Measurements from ENCODE around the gene OSBPL3. TPM values are rescaled to one million over a fixed set of nuclear protein-coding genes. Genes with fewer than 3 reads are reported as not detected.
"Not testable (repeated sequence)": the region's sequence is repeated elsewhere in the genome, so short reads cannot be mapped to it uniquely, and the experiment has no call there.

Gene OSBPL3
- total RNA-seq, 1 experiment from 2014 or later = 149 TPM

DNA sequence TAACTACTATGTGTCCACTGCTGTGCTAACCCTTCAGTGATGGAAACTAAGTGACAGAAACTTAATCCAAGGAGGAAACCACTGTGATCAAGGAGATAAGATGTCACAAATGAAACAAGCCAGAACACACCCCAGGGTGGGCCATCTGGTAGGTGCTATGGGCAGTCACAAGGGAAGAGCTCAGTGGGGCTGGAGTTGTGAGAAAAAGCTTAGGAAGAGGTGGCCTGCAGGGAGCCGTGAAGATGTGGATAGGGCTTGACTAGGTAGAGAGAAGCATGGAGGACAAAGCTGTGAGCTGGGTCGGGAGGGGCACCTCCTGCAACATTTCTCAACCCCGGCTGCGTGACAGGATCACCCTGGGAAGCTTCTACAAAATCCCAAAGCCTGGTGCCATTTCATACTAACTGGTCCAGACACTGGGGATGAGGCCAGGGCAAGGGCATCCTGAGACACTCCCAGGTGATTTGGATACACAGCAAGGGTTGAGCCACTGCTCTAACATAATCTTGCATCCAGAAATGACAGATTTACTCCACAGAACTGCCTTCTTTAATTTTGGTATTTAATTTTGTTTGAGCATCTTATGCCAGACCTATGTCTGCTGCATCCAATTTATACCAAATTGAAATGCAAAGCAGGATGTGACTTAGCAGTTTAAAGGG lies 69.3 kb downstream of the OSBPL3 start:
- H3K4me1 ChIP-seq (ENCODE audit: low read length) = peaks cover 97% of the 10 kb centered on the region
- H2AFZ ChIP-seq (ENCODE audit: low read length) = no peak overlapping the region
- H3K79me2 ChIP-seq (ENCODE audit: low read length) = peaks cover 99% of the 10 kb centered on the region
- H3K9me3 ChIP-seq (ENCODE audit: low read length) = no peaks in the 10 kb centered on the region
- peak overlapping the region; percentile 24; the same call in 1 of the 2 replicates for H3K9ac ChIP-seq (ENCODE audit: low read length)
- peaks cover 24% of the 10 kb centered on the region for H3K36me3 ChIP-seq (ENCODE audit: insufficient read depth, low read length)
- no peak overlapping the region for H3K4me3 ChIP-seq (ENCODE audit: low read length)
- peak overlapping the region; percentile 63 for H3K4me2 ChIP-seq (ENCODE audit: low read depth, low read length, poor library complexity, severe bottlenecking)
- H4K20me1 ChIP-seq (ENCODE audit: insufficient read depth, low read depth, low read length) = peaks cover 10% of the 10 kb centered on the region
- peak overlapping the region; percentile 81 for H3K27ac ChIP-seq (ENCODE audit: low read length)
- DNase-seq = no peak
- no peaks in the 10 kb centered on the region for H3K27me3 ChIP-seq (ENCODE audit: low read length)
- no peaks in the 10 kb centered on the region for H3K9me2 ChIP-seq (replicated peaks; ENCODE audit: insufficient read depth, low read length)

DNA sequence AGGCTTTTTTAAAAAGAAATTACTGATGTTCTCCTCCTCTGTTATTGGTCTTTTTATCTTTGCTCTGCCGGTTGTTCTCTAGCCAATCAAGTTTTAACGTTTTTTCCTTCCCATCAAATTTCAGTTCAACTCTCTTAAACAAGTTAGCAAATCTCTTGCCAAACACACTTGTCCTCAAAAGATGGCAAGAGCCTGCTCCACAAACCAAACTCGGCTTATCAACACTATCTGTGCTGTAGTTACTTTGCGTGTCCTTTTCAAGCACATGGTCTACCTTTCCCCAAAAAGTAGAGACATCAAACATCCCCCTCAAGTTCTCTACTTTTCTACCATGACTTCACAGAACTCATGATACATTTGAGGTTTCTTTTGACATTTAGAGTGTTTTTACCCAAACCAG lies 71.3 kb downstream of the OSBPL3 start:
- H3K27me3 ChIP-seq (ENCODE audit: low read length) = no peaks in the 10 kb centered on the region
- peaks cover 10% of the 10 kb centered on the region for H4K20me1 ChIP-seq (ENCODE audit: insufficient read depth, low read depth, low read length)
- H3K4me1 ChIP-seq (ENCODE audit: low read length) = peaks cover 94% of the 10 kb centered on the region
- no peak overlapping the region for H3K4me3 ChIP-seq (ENCODE audit: low read length)
- H3K79me2 ChIP-seq (ENCODE audit: low read length) = peaks cover 99% of the 10 kb centered on the region
- peaks cover 24% of the 10 kb centered on the region for H3K36me3 ChIP-seq (ENCODE audit: insufficient read depth, low read length)
- DNase-seq = no peak
- H3K9me2 ChIP-seq (replicated peaks; ENCODE audit: insufficient read depth, low read length) = no peaks in the 10 kb centered on the region
- H3K9me3 ChIP-seq (ENCODE audit: low read length) = no peaks in the 10 kb centered on the region
- H3K4me2 ChIP-seq (ENCODE audit: low read depth, low read length, poor library complexity, severe bottlenecking) = no peak overlapping the region
- H2AFZ ChIP-seq (ENCODE audit: low read length) = no peak overlapping the region
- H3K27ac ChIP-seq (ENCODE audit: low read length) = peak overlapping the region; percentile 67
- no peak overlapping the region for H3K9ac ChIP-seq (ENCODE audit: low read length)

- H3K79me2 ChIP-seq (ENCODE audit: low read length) = peaks cover 99% of the 10 kb centered on the region
- H3K4me1 ChIP-seq (ENCODE audit: low read length) = peaks cover 94% of the 10 kb centered on the region
- H3K27ac ChIP-seq (ENCODE audit: low read length) = peak overlapping the region; percentile 67
- H3K4me2 ChIP-seq (ENCODE audit: low read depth, low read length, poor library complexity, severe bottlenecking) = no peak overlapping the region
- H3K4me3 ChIP-seq (ENCODE audit: low read length) = no peak overlapping the region
- peaks cover 7% of the 10 kb centered on the region for H4K20me1 ChIP-seq (ENCODE audit: insufficient read depth, low read depth, low read length)
- H3K36me3 ChIP-seq (ENCODE audit: insufficient read depth, low read length) = peaks cover 24% of the 10 kb centered on the region
- no peaks in the 10 kb centered on the region for H3K27me3 ChIP-seq (ENCODE audit: low read length)
- H3K9me3 ChIP-seq (ENCODE audit: low read length) = no peaks in the 10 kb centered on the region
- H3K9me2 ChIP-seq (replicated peaks; ENCODE audit: insufficient read depth, low read length) = no peaks in the 10 kb centered on the region
- H2AFZ ChIP-seq (ENCODE audit: low read length) = no peak overlapping the region
- no peak for DNase-seq
- no peak overlapping the region for H3K9ac ChIP-seq (ENCODE audit: low read length)
Measured at GRCh38 chr7:24908166-24908565, 71.8 kb downstream of the OSBPL3 start.

DNA sequence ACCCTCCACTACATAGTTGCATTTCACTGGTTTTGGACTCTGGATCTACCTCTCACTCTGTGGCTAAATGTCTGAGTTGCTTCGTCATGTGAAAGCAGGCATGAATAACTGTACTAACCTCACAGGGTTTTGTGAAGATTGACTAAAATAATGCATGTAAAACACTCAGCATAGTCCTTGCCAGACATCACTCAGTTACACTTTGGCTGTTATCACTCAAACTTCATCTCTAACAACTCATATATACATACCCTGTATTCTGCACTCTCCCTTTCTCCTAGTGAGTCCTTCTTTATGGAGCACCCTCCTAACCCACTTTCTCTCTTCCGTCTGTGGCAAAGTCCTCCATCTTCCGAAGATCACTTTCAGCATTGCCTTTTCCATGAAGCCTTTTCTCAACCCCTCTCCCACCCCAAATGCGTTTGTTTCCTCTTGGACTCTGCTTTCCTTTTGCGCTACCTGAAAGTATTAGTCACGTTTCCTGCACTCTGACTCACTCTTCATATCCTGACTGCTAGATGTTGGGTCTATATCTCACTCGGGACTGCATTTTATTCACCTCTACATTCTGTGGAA lies 72.6 kb downstream of the OSBPL3 start:
- no peaks in the 10 kb centered on the region for H3K27me3 ChIP-seq (ENCODE audit: low read length)
- no peak overlapping the region for H3K4me3 ChIP-seq (ENCODE audit: low read length)
- H3K27ac ChIP-seq (ENCODE audit: low read length) = peak overlapping the region; percentile 67
- no peak overlapping the region for H3K9ac ChIP-seq (ENCODE audit: low read length)
- peaks cover 19% of the 10 kb centered on the region for H3K36me3 ChIP-seq (ENCODE audit: insufficient read depth, low read length)
- no peaks in the 10 kb centered on the region for H3K9me2 ChIP-seq (replicated peaks; ENCODE audit: insufficient read depth, low read length)
- H4K20me1 ChIP-seq (ENCODE audit: insufficient read depth, low read depth, low read length) = no peaks in the 10 kb centered on the region; the same call in 1 of the 2 replicates
- H3K4me1 ChIP-seq (ENCODE audit: low read length) = peaks cover 94% of the 10 kb centered on the region
- no peak overlapping the region for H2AFZ ChIP-seq (ENCODE audit: low read length)
- no peak overlapping the region for H3K4me2 ChIP-seq (ENCODE audit: low read depth, low read length, poor library complexity, severe bottlenecking)
- DNase-seq = no peak
- H3K9me3 ChIP-seq (ENCODE audit: low read length) = no peaks in the 10 kb centered on the region
- peaks cover 98% of the 10 kb centered on the region for H3K79me2 ChIP-seq (ENCODE audit: low read length)

- H3K4me2 ChIP-seq (ENCODE audit: low read depth, low read length, poor library complexity, severe bottlenecking) = no peak overlapping the region
- no peaks in the 10 kb centered on the region for H3K9me2 ChIP-seq (replicated peaks; ENCODE audit: insufficient read depth, low read length)
- no peaks in the 10 kb centered on the region for H3K9me3 ChIP-seq (ENCODE audit: low read length)
- no peak overlapping the region for H3K4me3 ChIP-seq (ENCODE audit: low read length)
- no peak for DNase-seq
- H3K36me3 ChIP-seq (ENCODE audit: insufficient read depth, low read length) = peaks cover 19% of the 10 kb centered on the region
- H3K27ac ChIP-seq (ENCODE audit: low read length) = peak overlapping the region; percentile 67
- peaks cover 98% of the 10 kb centered on the region for H3K79me2 ChIP-seq (ENCODE audit: low read length)
- H3K27me3 ChIP-seq (ENCODE audit: low read length) = no peaks in the 10 kb centered on the region
- peaks cover 3% of the 10 kb centered on the region; the same call in 1 of the 2 replicates for H4K20me1 ChIP-seq (ENCODE audit: insufficient read depth, low read depth, low read length)
- no peak overlapping the region for H2AFZ ChIP-seq (ENCODE audit: low read length)
- peaks cover 94% of the 10 kb centered on the region for H3K4me1 ChIP-seq (ENCODE audit: low read length)
- H3K9ac ChIP-seq (ENCODE audit: low read length) = no peak overlapping the region
Measured at GRCh38 chr7:24905996-24906770, 73.8 kb downstream of the OSBPL3 start.

- not testable (repeated sequence) for DNase-seq; H3K9me3 ChIP-seq (ENCODE audit: low read length)
- peaks cover 99% of the 10 kb centered on the region for H3K79me2 ChIP-seq (ENCODE audit: low read length)
Measured at GRCh38 chr7:24903992-24904391, 76.0 kb downstream of the OSBPL3 start.

GRCh38 chr7:24903559-24903958 lies 76.4 kb downstream of the OSBPL3 start:
- Histone ChIP-seq H3K4me3 (ENCODE audit: low read length) (no peak overlapping the region), H2AFZ (ENCODE audit: low read length) (no peak overlapping the region), H4K20me1 (ENCODE audit: insufficient read depth, low read depth, low read length) (peaks cover 11% of the 10 kb centered on the region; the same call in 1 of the 2 replicates), H3K79me2 (ENCODE audit: low read length) (peaks cover 99% of the 10 kb centered on the region), H3K9ac (ENCODE audit: low read length) (no peak overlapping the region), H3K4me2 (ENCODE audit: low read depth, low read length, poor library complexity, severe bottlenecking) (no peak overlapping the region), H3K9me3 (ENCODE audit: low read length) (no peaks in the 10 kb centered on the region), H3K4me1 (ENCODE audit: low read length) (peaks cover 95% of the 10 kb centered on the region), H3K27me3 (ENCODE audit: low read length) (no peaks in the 10 kb centered on the region), H3K9me2 (replicated peaks; ENCODE audit: insufficient read depth, low read length) (no peaks in the 10 kb centered on the region), H3K27ac (ENCODE audit: low read length) (0 out of 2 replicates have a peak overlapping the region, but pooled peaks have one; percentile 25), H3K36me3 (ENCODE audit: insufficient read depth, low read length) (peaks cover 15% of the 10 kb centered on the region; the same call in 1 of the 2 replicates)
- DNase-seq = no peak

More at GRCh38 chr7:24903992-24904391, 76.0 kb downstream of the OSBPL3 start:
- Histone ChIP-seq H4K20me1 (ENCODE audit: insufficient read depth, low read depth, low read length) (peaks cover 11% of the 10 kb centered on the region; the same call in 1 of the 2 replicates), H3K36me3 (ENCODE audit: insufficient read depth, low read length) (peaks cover 15% of the 10 kb centered on the region; the same call in 1 of the 2 replicates), H3K27ac (ENCODE audit: low read length) (peak overlapping the region; percentile 25), H3K4me1 (ENCODE audit: low read length) (peaks cover 95% of the 10 kb centered on the region)
- H3K9me2 ChIP-seq (replicated peaks; ENCODE audit: insufficient read depth, low read length); H3K4me2 ChIP-seq (ENCODE audit: low read depth, low read length, poor library complexity, severe bottlenecking); H3K27me3 ChIP-seq (ENCODE audit: low read length); H3K9ac ChIP-seq (ENCODE audit: low read length); H3K4me3 ChIP-seq (ENCODE audit: low read length); H2AFZ ChIP-seq (ENCODE audit: low read length): not testable (repeated sequence)

- Histone ChIP-seq H3K27me3 (ENCODE audit: low read length) (no peaks in the 10 kb centered on the region), H3K27ac (ENCODE audit: low read length) (peak overlapping the region; percentile 74), H3K36me3 (ENCODE audit: insufficient read depth, low read length) (peaks cover 15% of the 10 kb centered on the region; the same call in 1 of the 2 replicates), H3K79me2 (ENCODE audit: low read length) (peaks cover 99% of the 10 kb centered on the region), H3K9me3 (ENCODE audit: low read length) (no peaks in the 10 kb centered on the region), H3K4me1 (ENCODE audit: low read length) (peaks cover 95% of the 10 kb centered on the region), H3K9me2 (replicated peaks; ENCODE audit: insufficient read depth, low read length) (no peaks in the 10 kb centered on the region), H4K20me1 (ENCODE audit: insufficient read depth, low read depth, low read length) (peaks cover 11% of the 10 kb centered on the region; the same call in 1 of the 2 replicates), H2AFZ (ENCODE audit: low read length) (no peak overlapping the region), H3K4me3 (ENCODE audit: low read length) (no peak overlapping the region), H3K9ac (ENCODE audit: low read length) (no peak overlapping the region), H3K4me2 (ENCODE audit: low read depth, low read length, poor library complexity, severe bottlenecking) (no peak overlapping the region)
- no peak for DNase-seq
Measured at GRCh38 chr7:24902931-24903330, 77.0 kb downstream of the OSBPL3 start.
